ENCODE measurements around the gene CCNK. TPM values are rescaled to one million over a fixed set of nuclear protein-coding genes. Genes with fewer than 3 reads are reported as not detected.

Gene CCNK
- total RNA-seq, 2 donors from 2014 or later: 15.5 to 43.1 TPM

- H3K27me3 ChIP-seq (replicated peaks; ENCODE audit: insufficient read depth): no peaks in the 10 kb centered on the region
- no peak overlapping the region for H3K27ac ChIP-seq
- no peaks in the 10 kb centered on the region for H3K9me3 ChIP-seq
- H3K4me1 ChIP-seq (replicated peaks): no peaks in the 10 kb centered on the region
- no peak for DNase-seq (ENCODE audit: low spot score)
- TF ChIP-seq CTCF (IDR thresholded peaks at IDR 0.05) (no peak), POLR2A (IDR thresholded peaks at IDR 0.05) (no peak)
- 79% methylated on average over 16 of the region's 18 CpGs for WGBS
- H3K4me3 ChIP-seq: no peak overlapping the region
- intact Hi-C loops (cut with DNase I): no loop called here
- no peaks in the 10 kb centered on the region for H3K36me3 ChIP-seq
These were observed 60.7 kb downstream of the CCNK start for GRCh38 chr14:99541677-99542470.

GRCh38 chr14:99542566-99542965 lies 61.4 kb downstream of the CCNK start:
- H3K27me3 ChIP-seq (replicated peaks; ENCODE audit: insufficient read depth): no peaks in the 10 kb centered on the region
- no peaks in the 10 kb centered on the region for H3K36me3 ChIP-seq
- no peak overlapping the region for H3K4me3 ChIP-seq
- H3K9me3 ChIP-seq: no peaks in the 10 kb centered on the region
- no peak for DNase-seq (ENCODE audit: low spot score)
- WGBS: 84% methylated on average over 11 of the region's 13 CpGs
- intact Hi-C loops (cut with DNase I): no loop called here
- TF ChIP-seq POLR2AphosphoS5 (IDR thresholded peaks at IDR 0.05): no peak
- no peak for TF ChIP-seq CTCF (IDR thresholded peaks at IDR 0.05)
- no peak for TF ChIP-seq POLR2A (IDR thresholded peaks at IDR 0.05)
- no peaks in the 10 kb centered on the region for H3K4me1 ChIP-seq (replicated peaks)
- no peak overlapping the region for H3K27ac ChIP-seq

- no peaks in the 10 kb centered on the region for H3K4me1 ChIP-seq (replicated peaks)
- 92% methylated on average over 4 of the region's 4 CpGs for WGBS
These were observed 62.2 kb downstream of the CCNK start for GRCh38 chr14:99543370-99543769.

GRCh38 chr14:99543985-99544384 lies 62.8 kb downstream of the CCNK start:
- no peak for DNase-seq (ENCODE audit: low spot score)
- H3K27ac ChIP-seq: no peak overlapping the region

More at GRCh38 chr14:99543370-99543769, 62.2 kb downstream of the CCNK start:
- DNase-seq (ENCODE audit: low spot score): no peak
- Histone ChIP-seq H3K9me3 (no peaks in the 10 kb centered on the region), H3K27me3 (replicated peaks; ENCODE audit: insufficient read depth) (no peaks in the 10 kb centered on the region), H3K36me3 (no peaks in the 10 kb centered on the region), H3K4me3 (no peak overlapping the region), H3K27ac (no peak overlapping the region)
- no peak for TF ChIP-seq POLR2A (IDR thresholded peaks at IDR 0.05)
- TF ChIP-seq CTCF (IDR thresholded peaks at IDR 0.05): no peak
- no peak for TF ChIP-seq POLR2AphosphoS5 (IDR thresholded peaks at IDR 0.05)
- intact Hi-C loops (cut with DNase I): no loop called here

GRCh38 chr14:99544991-99545390 lies 63.8 kb downstream of the CCNK start:
- TF ChIP-seq CTCF (IDR thresholded peaks at IDR 0.05): no peak
- TF ChIP-seq POLR2A (IDR thresholded peaks at IDR 0.05): no peak
- TF ChIP-seq POLR2AphosphoS5 (IDR thresholded peaks at IDR 0.05): no peak
- Histone ChIP-seq H3K27me3 (replicated peaks; ENCODE audit: insufficient read depth) (no peaks in the 10 kb centered on the region), H3K36me3 (no peaks in the 10 kb centered on the region), H3K4me1 (replicated peaks) (no peaks in the 10 kb centered on the region), H3K27ac (no peak overlapping the region), H3K4me3 (no peak overlapping the region), H3K9me3 (no peaks in the 10 kb centered on the region)
- intact Hi-C loops (cut with DNase I): no loop called here
- no peak for DNase-seq (ENCODE audit: low spot score)
- 59% methylated on average over 11 of the region's 11 CpGs for WGBS

More at GRCh38 chr14:99543985-99544384, 62.8 kb downstream of the CCNK start:
- TF ChIP-seq POLR2AphosphoS5 (IDR thresholded peaks at IDR 0.05) (no peak), POLR2A (IDR thresholded peaks at IDR 0.05) (no peak)
- 94% methylated on average over 12 of the region's 12 CpGs for WGBS
- Histone ChIP-seq H3K27me3 (replicated peaks; ENCODE audit: insufficient read depth) (no peaks in the 10 kb centered on the region), H3K9me3 (no peaks in the 10 kb centered on the region), H3K36me3 (no peaks in the 10 kb centered on the region), H3K4me1 (replicated peaks) (no peaks in the 10 kb centered on the region), H3K4me3 (no peak overlapping the region)
- intact Hi-C loops (cut with DNase I): no loop called here
